Stimulated activated CD8-positive, alpha-beta memory T cell treated with anti-CD3 and anti-CD28 coated beads, Interleukin-7, amount 100 ng/mL, for 24 hours (primary cell): ENCODE results near the gene SETD7.
"Not testable (repeated sequence)": the region's sequence is repeated elsewhere in the genome, so short reads cannot be mapped to it uniquely, and the experiment has no call there.

ENCODE experiments used
- DNase-seq: peaks from one replicate; pipeline ENCODE4 v3.0.0-alpha.2; 2020; ENCODE audit warnings: low read depth

Gene SETD7

DNA sequence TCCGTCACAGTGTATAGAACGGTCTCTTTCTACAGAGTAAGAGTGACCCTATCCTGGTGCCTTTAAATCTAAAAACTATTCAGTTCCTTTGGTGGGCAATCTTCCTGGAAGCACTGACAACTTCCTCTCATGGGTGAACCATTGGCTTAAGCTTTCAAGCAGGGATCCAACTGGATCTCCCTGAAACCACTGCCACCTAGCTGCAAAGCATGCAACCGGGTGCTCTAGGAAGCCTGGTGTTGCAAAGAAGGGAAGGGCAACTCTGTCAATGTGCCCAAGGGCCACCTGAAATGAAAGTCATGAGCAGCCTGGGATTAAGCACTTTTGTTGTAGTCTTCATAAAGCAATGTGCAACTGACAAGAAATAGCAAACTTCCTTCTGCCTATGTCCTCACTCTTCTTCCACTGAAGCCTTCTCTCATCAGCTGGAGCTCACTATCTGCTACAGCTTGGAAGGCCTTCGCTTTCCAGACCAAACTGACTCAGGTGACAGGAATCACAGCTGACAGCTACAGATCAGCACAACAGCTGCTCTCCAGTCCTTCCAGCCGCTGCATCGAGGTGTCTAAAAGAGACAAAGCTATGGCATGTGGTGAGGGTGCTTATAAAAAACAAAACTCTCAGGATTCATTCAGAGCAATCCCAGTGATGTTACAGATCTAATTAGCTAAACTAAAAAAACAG, 46.1 kb downstream of the SETD7 start:
- no peak for DNase-seq

GRCh38 chr4:139508581-139509237, 47.3 kb downstream of the SETD7 start:
- no peak for DNase-seq

DNA sequence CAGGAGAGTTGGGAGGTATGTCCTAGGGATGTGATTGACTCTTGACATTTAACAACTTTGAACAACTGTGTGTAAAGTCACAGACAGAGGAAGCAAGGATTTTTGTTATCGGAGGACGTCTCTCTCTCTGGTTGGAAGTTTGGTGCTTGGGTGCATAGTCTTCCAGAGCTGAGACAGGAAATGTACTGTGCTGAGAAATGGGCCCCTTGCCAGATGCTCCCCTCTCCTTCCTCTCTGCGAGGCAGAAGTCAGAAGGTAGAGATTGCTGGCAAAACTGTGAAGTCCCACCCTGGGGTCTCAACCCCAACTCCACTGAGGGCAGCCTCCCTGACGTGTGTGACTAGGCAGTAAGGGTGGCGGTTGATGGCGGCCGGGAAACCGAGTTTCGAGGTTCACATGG, 49.2 kb downstream of the SETD7 start:
- no peak for DNase-seq

DNA sequence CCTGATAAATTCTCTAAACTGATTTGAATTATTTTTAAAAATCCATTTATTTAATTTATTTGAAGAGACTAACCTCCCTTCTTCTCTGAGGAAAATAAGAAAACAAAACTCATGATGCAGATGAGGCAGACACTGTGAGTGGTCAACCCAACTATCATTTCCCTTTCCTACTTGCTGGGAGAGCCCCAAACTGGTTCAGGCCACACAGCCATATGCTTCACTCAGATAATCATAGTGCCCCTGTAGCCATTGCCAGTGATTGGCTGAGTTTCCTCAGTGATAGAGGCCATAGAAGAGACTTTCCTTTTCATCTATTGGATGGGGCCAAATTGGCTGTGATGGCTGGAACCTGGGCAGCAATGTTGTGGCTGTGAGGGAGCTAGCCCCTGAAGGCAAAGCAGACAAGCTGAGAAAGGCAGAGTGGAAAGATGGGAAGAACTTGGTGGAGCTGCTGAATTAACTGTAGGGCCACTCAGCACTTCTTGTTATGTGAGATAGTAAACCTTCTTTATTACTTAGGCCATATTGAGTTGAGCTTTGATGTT, 52.3 kb downstream of the SETD7 start:
- no peak for DNase-seq

- no peak for DNase-seq
Observed at GRCh38 chr4:139501927-139502899, 53.8 kb downstream of the SETD7 start.

DNA sequence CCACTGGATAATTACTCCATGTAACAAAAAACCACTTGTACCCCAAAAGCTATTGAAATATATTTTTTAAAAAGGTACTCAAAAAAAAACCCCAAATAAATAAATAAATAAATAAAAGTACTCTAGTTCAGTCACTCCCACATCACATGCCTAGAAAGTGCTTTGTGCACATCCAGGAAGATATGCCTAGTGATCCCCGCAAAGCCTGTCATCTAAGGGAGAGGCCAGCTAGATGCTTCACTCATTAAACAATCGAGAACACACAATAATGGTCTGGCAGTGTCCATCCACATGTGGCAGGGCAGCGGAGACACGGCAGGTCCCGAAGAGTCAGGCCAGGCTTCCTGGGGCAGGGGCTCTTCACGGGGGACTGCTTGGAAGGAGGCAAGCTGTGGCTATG, 54.5 kb downstream of the SETD7 start:
- DNase-seq, result no peak

- DNase-seq, result no peak
Observed at GRCh38 chr4:139501117-139501516, 54.9 kb downstream of the SETD7 start.

DNA sequence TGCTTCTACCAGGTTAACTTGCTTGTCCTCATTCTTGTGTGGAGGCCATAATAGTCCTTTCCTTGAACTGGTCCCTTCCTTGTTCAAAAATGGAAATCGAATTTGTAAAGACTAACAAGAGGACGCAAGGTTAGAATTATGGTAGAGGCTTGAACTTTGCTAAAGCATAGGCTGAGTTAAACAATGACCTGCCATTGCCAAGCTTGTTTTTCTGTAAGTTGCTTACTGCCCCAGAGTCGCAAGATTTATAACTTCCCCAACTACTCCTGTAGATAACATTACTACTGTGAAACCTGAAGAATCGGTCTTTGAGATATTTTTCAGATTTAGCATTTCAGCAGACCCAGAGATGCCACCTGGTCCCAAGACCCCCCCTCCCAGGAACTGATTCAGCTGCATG, 56.8 kb downstream of the SETD7 start:
- DNase-seq, result no peak

- no peak for DNase-seq
Observed at GRCh38 chr4:139493176-139493575, 62.8 kb downstream of the SETD7 start.

- no peak for DNase-seq
Observed at GRCh38 chr4:139492429-139492828, 63.6 kb downstream of the SETD7 start.

DNA sequence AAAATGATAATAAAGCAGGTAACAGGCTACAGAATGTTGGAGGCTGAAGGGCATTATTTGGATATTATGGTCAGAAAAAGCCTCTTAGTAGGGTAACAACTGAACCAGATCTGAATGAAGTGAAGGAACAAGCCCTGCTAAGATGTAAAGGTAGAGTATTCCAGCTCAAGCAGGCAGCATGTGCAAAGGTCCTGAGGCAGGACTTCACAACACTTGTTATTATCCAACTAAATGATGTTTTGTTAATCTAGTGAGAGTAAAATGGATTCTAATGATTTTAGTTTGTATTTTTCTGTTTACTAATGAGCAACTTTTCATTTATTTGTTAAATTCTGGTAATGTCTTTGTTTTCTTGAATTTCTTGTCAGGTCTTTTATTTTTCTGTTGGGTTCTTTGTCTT, 66.4 kb downstream of the SETD7 start:
- DNase-seq, result no peak

DNA sequence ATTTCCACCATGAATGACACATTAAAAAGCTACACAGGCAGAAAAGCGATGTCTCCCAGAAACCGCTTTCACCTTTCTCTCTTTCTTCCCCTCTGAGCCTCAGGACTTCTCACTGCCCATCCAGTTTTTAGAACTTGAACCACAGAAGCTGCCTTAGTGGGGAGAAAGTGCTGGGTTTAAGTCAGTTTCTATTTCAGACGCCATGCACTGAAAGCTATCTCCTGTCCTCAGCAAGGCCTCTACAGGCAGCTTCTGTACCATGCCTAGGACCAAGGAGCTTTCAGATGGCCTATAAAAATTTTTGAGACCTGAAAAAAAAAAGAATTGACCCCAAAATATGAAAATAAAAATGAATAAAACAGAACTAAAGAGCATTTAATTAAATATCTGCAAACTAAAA, 67.6 kb downstream of the SETD7 start:
- no peak for DNase-seq

- no peak for DNase-seq
Observed at GRCh38 chr4:139484783-139485311, 71.2 kb downstream of the SETD7 start.

GRCh38 chr4:139483000-139483399, 73.0 kb downstream of the SETD7 start:
- no peak for DNase-seq

GRCh38 chr4:139481465-139481864, 74.6 kb downstream of the SETD7 start:
- no peak for DNase-seq

GRCh38 chr4:139476363-139476762, 79.7 kb downstream of the SETD7 start:
- DNase-seq, result no peak

DNA sequence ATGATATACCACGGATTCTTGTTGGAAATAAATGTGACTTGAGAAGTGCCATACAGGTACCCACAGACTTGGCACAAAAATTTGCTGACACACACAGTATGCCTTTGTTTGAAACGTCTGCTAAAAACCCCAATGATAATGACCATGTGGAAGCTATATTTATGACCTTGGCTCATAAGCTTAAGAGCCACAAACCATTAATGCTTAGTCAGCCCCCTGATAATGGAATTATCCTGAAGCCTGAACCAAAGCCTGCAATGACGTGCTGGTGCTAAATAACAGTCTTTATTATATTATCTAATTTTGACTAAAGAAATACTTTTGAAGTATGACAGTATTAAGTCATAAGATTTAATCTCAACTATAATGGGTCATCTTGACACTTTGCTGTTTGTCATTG, 83.2 kb downstream of the SETD7 start:
- no peak for DNase-seq

DNA sequence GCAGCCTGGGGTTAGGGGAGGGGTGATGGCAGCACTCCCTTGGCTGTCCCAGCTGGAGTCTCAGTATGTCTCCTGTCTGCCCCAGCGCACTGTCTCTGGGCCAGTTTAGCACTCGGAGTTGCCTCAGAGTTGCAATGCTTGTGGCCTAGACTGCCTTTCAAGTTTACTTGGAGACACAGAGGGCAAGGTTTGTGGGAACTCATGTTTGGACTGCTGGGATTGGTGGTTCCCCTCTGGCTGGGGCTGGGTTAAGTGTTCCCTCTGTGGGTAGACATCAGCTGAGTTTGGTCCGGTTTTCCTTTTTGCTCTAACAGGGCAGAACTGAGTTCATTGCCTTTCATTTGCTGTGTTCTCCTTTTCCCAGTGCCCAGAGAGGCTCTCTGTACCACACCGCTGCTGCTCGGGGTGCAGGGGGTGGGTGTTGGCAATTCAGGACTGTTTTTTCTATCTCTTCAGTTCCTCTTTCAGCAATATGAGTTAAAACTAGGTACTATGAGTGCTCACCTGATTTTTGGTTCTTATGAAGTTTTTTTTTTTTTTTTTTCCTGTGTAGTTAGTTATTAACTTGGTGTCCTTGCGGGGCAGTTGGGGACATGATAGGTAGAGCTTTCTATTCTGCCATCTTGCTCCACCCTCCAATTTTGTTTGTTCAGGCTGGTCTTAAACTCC, 84.9 kb downstream of the SETD7 start:
- DNase-seq, result no peak

DNA sequence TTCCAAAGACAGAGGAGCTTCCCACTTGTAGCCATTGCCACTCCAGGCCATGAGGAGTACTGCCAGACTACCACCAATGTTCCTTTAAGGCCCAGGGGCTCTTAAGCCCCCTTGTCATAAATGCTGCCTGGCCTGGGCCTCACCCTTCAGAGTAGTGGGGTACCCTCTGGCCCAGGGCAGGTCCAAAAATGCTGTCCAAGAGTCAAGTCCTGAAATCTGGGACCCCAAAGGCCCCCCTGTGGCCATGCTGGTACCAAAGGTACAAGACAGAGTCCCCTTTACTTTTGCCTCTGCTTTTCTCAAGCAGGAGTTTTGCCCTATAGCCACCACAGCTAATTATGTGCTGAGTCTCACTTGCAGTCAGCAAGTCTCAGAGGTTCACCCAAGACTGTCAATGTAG, 85.7 kb downstream of the SETD7 start:
- no peak for DNase-seq

DNA sequence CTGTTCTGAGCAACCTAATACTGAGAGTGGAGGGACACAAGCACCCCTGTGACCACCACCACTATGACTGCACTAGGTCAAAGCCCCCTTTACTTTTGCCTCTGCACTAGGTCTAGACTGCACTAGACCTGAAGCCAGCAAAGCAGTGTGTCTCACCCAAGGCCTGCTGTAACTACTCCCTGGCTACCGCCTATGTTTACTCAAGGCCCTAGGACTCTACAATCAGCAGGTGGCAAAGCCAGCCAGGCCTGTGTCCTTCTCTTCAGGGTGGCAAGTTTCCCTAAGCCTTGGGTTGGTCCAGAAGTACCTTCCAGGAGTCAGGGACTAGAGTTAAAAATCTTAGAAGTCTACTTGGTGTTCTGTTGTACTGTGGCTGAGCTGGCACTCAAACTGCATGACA, 86.2 kb downstream of the SETD7 start:
- DNase-seq, result no peak

- DNase-seq, result no peak
Observed at GRCh38 chr4:139469216-139469615, 86.8 kb downstream of the SETD7 start.

DNA sequence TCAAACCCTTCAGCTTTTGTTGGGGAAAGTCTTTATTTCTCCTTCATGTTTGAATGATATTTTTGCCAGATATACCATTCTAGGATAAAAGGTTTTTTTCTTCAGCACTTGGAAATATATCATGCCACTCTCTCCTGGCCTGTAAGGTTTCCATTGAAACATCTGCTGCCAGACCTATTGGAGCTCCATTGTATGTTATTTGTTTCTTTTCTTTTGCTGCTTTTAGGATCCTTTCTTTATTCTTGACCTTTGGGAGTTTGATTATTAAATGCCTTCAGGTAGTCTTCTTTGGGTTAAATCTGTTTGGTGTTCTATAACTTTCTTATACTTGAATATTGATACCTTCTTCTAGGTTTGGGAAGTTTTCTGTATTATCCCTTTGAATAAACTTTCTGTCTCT, 87.3 kb downstream of the SETD7 start:
- not testable (repeated sequence) for DNase-seq
